SK-MEL-5 (cell line): ENCODE results near the gene METAP1D. TPM values are rescaled to one million over a fixed set of nuclear protein-coding genes. Genes with fewer than 3 reads are reported as not detected.
"Not testable (repeated sequence)": the region's sequence is repeated elsewhere in the genome, so short reads cannot be mapped to it uniquely, and the experiment has no call there.

Experiments used
- DNase-seq: peaks from one replicate; pipeline ENCODE4 v3.0.0-alpha.2; 2016; ENCODE audit warnings: low read depth, low spot score
- in situ Hi-C: cut with HindIII; loops from 2 replicates; pipeline ENCODE4 v1.10.0; 2016; ENCODE audit warnings: low sequenced_read_pairs, high pct_unique_total_duplicates, low pct_unique_long_range_greater_than_20kb
- total RNA-seq: library from RNA; depleted of rRNA; stranded (reverse); fragments of >200 nt; shearing (Covaris generic); gene quantifications from 2 replicates; pipeline ENCODE4 v1.2.3, GENCODE V29; 2014

The METAP1D gene
- total RNA-seq, 1 experiment from 2014 or later, result 10.8 TPM

DNA sequence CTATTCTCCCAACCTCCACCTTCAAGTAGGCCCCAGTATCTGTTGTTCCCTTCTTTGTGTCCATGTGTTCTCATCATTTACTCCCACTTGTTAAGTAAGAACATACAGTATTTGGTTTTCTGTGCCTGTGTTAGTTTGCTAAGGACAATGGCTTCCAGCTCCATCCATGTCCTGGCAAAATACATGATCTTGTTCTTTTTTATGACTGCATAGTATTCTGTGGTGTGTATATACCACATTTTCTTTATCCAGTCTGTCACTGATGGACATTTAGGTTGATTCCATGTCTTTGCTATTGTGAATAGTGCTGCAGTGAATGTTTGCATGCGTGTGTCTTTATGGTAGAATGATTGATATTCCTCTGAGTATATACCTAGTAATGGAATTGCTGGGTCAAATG is 15.8 kb upstream of the METAP1D start:
- in situ Hi-C loops, DNase-seq: not testable (repeated sequence)

DNA sequence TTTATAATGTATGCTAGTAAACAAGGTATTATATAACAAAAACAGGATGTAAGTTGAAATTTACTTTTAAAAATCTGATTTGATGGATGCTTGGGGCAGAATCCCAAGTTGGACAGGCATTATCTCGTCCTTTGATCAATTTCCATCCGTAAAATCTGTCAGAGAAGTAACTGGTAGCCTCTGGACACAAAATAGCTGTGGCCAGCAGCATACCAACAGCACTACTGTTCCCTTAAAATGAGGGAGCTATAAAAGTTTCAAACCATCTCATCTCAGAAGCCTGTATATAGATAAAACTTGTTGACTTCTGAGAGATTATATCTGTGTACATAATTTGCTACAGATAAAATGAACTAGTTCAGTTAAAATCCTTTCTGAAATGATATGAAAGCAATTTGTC is 14.7 kb upstream of the METAP1D start:
- no peak for DNase-seq

DNA sequence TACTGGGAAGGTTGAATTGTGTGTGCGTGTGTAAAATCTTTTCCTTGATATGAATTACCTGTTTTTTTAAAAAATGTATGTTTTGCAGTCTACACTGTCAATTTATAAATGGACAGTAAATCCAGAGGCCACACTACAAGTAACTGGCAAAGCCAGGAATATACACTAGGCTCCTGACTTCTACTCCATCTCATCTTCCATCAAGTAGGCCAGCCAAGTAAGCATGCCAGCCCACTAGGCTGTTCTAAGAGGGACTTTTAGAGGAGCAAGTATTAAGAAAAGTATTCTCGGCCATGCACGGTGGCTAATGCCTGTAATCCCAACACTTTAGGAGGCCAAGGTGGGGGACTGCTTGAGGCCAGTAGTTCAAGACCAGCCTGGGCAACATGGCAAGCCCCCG is 13.0 kb upstream of the METAP1D start:
- no peak for DNase-seq
- in situ Hi-C loops, result no loop called here

More for the DNA sequence above, 14.7 kb upstream of the METAP1D start:
- in situ Hi-C loops, result no loop called here

DNA sequence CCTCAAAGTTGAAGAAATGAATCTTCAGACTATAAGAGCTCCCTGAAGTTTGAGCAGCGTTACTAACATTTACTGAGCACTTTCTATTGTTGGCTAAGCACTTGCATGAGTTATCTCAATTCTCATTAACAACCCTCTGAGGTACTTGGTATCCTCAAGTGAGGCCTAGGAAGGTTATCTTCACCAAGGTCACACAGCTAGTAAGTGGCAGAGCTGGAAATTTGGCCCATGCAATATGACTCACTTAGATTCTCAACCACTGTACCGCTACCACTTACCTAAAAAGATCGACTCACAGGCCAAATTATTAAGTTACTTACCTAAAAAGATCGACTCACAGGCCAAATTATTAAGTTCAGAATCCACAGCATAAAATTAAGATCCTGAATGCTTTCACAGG is 8.7 kb upstream of the METAP1D start:
- DNase-seq, result no peak
- in situ Hi-C loops, result no loop called here

DNA sequence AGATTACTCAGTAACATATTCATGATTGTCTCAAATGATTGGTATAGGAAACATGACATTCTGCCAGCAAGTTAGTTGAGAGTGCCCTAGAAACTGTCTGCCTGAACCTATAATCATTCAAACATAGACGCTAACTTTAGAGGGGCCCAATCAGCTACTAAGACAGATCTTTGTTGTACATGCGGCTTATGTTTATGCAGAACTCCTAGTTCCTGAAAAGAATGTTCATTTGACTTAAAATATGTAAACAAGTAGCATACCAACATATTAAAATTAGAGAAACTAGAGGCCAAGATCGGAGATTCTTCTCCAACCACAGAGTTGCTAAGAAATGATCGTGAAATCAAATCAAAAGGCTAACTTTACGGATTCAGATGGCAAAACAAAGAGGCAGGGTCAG is 4.2 kb upstream of the METAP1D start:
- in situ Hi-C loops, result no loop called here

DNA sequence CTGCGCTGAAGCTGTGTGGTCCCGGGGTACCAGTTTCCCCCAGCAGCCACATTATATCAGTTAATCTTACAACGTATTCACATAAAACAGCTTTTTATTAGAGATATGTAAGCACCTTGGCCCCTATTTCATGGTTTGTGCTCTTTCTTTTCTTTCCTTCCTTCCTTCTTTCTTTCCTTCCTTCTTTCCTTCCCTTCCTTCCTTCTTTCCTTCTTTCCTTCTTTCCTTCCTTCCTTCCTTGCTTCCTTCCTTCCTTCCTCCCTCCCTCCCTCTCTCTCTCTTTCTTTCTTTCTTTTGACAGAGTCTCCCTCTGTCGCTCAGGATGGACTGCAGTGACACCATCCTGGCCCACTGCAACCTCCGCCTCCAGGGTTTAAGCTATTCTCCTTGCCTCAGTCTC is 3.7 kb upstream of the METAP1D start:
- in situ Hi-C loops, result no loop called here
- no peak for DNase-seq

More for the DNA sequence above, 4.2 kb upstream of the METAP1D start:
- no peak for DNase-seq

DNA sequence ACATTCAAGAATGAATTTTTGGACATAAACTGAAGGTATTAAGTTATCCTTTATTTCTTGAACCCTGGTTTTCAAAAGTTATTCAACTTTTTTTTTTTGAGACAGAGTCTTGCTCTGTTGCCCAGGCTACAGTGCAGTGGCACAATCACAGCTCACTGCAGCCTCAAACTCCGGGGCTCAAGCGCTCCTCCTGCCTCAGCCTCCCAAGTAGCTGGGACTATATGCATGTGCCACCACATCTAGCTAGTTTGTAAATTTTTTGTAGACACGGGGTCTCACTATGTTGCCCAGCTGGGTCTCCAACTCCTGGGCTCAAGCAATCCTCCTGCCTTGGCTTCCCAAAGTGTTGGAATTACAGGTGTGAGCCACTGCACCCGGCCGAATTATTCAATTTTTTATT is 2.7 kb upstream of the METAP1D start:
- DNase-seq, in situ Hi-C loops: not testable (repeated sequence)

DNA sequence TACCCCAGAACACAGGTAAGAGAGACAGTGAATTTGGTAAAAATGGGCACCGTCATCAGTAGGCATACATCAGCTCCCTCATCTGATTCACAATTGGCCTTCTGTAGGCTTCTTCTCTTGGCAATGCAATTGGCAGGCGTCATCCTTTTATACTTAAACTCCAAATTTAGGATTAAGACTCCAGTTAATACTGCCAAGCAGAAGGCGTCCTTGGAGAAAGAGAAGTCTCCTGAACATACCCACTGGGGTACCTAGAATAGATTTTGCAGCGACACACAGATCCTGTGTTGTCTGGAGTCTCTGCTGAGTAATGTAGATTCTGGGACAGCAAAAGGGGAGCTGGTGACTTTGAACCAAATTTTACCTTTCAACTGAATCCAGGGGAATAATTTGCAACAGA is 592 bp upstream of the METAP1D start:
- no peak for DNase-seq

DNA sequence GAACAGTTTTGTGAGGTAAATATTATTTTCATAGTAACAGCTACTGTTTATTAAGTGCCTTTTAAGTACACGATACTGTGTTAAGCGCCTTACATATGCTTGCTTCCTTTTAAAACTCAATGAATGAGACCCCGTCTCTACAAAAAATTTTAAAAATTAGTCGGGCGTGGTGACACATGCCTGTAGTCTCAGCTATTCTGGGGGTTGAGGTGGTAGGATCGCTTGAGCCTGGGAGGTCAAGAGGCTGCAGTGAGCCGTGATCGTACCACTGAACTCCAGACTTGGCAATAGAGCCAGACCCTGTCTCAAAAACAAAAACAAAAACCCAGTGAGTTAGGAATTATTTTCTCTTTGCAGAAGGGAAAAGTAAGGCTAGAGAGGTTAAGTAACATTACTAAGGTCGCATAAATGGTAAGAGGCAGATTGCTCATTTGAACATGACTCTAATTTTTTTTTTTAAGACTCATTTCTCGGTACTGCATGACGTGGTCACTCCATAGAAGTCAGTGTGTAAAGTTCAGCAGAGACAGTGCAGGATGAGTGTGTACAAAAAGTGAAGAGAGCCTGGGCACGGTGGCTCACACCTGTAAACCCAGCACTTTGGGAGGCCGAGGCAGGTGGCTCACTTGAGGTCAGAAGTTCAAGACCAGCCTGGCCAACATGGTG is 1.1 kb downstream of the METAP1D start:
- in situ Hi-C loops, result no loop called here
- no peak for DNase-seq

More for the DNA sequence above, 592 bp upstream of the METAP1D start:
- in situ Hi-C loops, result no loop called here

DNA sequence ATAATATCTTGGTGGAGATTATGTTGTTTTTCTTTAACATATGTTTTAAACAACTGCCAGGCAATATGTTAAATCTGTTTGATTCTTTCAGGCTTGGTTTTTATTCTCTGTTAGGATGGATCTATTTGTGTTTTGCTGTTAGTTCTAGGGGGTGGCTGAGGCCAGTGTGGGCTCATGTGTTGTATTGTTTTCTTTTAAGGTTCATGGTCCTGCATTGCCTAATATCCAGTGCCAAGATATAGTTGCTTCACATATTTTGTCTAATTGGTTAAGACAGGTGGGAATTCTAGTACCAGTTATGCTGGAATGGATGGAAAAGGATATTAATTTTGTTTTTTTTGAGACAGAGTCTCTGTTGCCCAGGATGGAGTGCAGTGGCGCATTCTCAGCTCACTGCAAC is 7.6 kb downstream of the METAP1D start:
- no peak for DNase-seq
- in situ Hi-C loops, result no loop called here

DNA sequence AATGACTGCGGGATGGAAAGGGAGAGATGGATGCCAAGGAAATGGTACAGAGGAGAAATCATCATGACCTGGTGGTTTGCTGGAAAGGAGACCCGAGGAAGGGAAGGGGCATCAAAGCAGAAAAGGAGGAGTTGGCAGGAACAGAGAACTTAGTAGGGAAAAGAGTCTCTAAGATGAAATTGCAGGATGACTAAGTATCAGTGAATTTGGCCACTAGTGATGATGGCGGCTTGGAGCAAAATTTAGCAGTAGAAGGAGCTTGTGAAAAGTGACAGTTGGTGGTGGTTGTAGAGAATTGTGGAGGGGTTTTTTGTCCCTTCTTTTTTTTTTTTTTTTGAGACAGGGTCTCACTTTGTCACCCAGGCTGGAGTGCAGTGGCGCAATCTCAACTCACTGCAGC is 10.1 kb downstream of the METAP1D start:
- in situ Hi-C loops, result no loop called here
- no peak for DNase-seq

DNA sequence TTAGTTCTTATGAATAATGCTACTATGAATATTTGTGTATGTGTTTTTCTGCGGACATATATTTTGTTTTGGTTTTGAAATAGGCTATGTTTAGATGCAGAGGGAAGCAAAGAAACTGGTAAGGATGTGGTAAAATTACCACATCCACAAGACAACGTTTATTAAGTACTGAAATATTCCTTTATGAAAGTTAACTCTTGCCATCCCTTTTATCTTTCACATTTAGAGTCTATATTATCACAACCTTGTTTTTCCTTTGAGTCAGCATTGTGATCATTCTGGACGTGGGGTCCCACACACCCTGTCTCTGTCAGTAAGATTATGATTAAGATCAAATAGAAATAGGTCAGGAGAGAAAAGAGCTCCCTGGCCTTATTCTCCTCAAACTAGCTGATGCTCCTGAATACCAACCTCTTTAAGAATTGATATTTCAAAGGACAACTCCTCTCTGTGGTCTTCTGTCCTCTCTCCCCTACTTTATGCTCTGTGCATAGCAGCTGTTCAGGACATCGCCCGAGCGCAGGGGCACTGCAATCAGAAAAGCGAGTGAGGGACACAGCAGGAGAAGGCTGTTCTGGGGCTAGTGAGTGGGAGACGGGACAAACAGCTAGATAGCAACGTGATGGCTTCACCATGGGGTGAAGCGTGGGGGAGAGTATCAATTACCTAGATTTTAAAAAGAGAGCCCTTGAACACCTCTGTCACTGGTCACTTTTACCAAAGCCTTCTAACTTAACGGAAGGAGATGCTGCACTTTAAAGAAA is 12.2 kb downstream of the METAP1D start:
- in situ Hi-C loops, result no loop called here
- no peak for DNase-seq

DNA sequence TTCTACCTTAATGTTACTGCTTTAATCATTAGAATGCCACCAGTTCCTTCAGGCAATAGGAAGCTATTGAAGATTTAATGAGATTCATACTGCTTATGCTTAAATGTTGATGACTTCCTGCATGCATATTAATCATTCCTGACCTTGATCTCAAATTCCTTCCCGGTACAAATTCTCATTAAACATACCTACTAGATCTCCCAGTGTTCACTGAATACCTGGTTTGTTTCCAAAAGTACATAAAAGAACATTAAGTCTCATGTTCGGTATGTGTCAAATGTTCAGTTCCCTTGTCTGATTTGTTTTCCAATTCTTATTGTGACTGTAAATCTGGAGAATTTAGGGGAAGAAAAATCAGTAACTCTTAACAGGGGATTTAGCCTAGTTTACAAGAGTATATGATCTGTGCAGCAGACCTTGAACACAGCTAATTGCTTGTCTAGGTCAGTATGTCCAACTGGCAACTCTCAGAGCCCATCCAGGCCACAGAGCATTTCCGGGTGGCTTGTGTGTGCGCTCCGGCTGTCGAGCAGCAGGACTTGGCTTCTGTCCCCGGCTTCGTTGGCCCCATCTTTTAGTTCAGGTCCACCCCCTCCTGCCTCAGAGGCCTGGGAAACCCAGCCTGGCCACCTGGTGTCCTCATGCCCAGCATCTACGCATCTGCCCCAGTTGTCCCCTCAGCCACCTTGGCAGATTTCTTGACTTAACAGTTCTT is 13.1 kb downstream of the METAP1D start:
- in situ Hi-C loops, result no loop called here
- no peak for DNase-seq

DNA sequence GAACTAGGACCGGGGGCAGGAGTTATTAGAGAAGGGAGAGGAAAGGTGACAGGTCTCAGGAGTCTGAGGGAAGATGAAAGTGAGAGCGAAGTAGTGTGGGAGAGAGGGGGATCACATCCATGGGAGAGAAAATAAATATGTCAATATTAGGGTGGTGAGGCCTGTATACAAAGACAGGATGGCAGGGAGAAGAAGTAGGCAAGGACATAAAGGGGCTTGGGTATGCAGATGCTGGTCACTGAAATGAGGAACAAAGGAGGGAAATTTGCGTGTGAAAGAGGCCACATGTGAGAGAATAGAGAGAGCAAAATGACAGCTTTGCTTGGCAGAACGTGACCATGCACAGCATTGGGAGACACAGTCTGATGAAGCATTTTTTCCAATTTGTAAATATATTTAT is 13.6 kb downstream of the METAP1D start:
- DNase-seq, result no peak
- in situ Hi-C loops, result no loop called here

DNA sequence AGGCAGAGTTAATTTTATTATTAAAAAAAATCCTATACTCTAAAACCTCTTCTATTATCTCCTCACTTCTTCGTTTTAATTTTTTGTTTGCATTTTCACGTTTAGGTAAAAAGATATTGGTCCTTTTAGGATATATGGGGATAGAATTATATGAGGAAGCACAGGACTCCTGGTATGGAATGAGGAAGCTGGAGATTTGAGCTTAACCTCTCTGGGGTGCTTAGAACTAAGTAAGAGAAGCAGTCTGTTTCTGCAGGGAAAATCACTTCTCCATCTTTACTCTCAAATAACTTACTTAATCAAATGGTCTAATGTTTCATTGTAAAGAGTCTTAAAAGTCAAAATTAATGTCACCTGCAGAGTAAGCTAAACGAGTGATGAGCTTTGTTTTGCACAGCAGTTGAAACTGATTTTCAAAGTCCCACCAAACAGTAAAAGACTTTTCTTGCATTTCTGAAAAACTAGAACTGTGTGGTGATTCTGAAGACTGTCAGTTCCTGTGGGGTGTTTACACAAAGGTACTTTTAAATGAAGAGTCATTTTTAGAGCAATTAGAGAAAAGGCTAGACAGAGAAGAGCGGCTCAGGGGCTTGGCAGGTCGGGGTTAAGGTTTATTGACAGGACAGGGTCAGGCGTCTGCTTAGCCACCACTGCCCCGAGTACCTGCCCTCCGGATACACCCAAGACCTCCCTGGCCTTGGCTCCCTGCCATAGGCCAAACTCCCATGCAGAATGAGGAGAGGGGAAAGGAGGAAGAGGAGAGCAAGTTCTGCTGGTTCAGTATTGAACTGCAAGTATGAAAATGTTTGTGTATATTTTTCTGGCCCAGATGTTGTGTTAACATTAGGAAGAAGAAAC is 21.6 kb downstream of the METAP1D start:
- in situ Hi-C loops, result no loop called here
- DNase-seq, result peak; percentile 26

DNA sequence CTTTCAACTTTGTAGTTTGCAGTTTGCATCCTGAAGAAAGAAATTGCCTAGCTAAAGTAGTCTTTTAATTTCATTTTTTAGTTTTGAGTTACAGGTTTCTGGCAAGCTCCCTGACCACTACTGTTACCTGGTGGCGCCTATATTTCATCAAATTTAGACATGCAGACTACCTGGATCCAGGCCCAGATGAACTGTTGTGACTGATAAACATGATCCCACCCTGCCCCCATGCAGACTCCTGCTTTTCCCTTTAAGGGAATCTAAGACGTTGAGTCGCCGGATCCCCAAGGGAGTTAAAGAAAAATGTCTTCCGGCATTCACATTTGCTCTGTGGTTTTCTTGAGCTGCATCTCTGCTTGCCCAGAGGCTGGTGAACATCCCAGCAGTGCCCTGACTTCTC is 22.2 kb downstream of the METAP1D start:
- in situ Hi-C loops, result no loop called here
- DNase-seq, result peak; percentile 67

DNA sequence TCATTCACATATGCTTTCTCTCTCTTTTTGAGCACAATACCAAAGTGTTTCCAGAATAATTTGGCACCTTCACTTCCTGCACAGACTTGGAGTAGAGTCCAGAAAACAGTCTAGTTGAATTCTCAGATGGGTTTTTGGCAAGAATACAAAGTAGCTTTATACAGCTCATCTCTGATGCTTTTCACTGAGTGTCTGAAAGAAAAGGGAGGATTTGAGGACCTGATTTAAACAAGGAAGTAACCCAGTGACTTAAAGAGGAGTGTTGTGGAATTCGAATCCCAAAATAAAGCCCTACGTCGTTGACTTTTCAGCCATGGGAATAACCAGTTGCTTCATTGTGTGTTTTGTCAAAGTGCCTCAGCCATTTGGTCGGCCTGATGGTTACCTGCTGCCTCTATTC is 31.8 kb downstream of the METAP1D start:
- no peak for DNase-seq
- in situ Hi-C loops, result no loop called here

DNA sequence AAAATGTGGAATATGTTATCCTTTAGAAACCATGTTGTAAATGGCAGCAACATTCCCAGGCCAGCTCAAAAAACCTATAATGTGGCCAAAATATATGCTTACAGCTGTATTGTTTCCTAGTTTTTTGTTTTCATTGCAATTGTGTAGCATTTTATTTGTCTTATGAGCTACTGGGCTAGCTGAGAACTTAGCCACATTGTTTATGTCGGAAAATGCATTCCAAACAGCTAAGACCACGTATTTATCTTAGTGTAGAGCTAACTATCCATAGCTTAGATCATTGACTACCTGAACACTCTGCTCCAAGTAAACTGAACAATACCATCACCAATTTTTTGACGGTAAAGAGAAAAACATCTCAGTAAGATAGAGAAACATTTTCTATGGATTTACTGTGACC is 38.4 kb downstream of the METAP1D start:
- no peak for DNase-seq
- in situ Hi-C loops, result no loop called here
